T-cell (primary cell): ENCODE data around the gene SSC5D. TPM values are rescaled to one million over a fixed set of nuclear protein-coding genes. Genes with fewer than 3 reads are reported as not detected.
A peak's percentile ranks its signal among the peaks of the same experiment; 100 is the strongest.

Experiments used
- ATAC-seq, 4 experiments: fragments of 200-7000 bp in 3 of 4; fragments of 150-1000 bp in 1 of 4; cut with Tn5 transposase; replicated peaks in 1 of 4; 1 replicate in 3 of 4; 2 replicates in 1 of 4; pipeline ENCODE4 v1.10.0; 2021; ENCODE audit warnings: moderate library complexity in 3 of 4, mild to moderate bottlenecking in 2 of 4, moderate number of reproducible peaks in 1 of 4
- CTCF ChIA-PET, 2 donors: fragments of 300-600 bp; sonication (Branson Sonifier 250); formaldehyde crosslinking; loops; one replicate each; lab custom pipeline; 2022; ENCODE audit warnings: antibody characterized with exemption in 2 of 2; lab: Charles Lee
- POLR2A ChIA-PET, 2 donors: fragments of 300-600 bp; sonication (Branson Sonifier 250); formaldehyde crosslinking; loops; one replicate each; lab custom pipeline; 2022; ENCODE audit warnings: antibody characterized with exemption in 2 of 2; lab: Charles Lee
- DNase-seq, 35 experiments: peaks; one replicate each; pipeline versions ENCODE4 v3.0.0 to v3.0.0-alpha.2; 2013 to 2023
- H3K27ac ChIP-seq: one replicate; pipeline ENCODE4 v1.5.1; 2013; ENCODE audit warnings: low read length
- H3K27me3 ChIP-seq, 2 experiments: replicated peaks in 1 of 2; 1 replicate in 1 of 2; 2 replicates in 1 of 2; pipeline versions ENCODE4 v1.6.1 to v1.7.0; 2013; ENCODE audit warnings: low read length in 1 of 2, mixed read lengths in 1 of 2; ENCODE audit not compliant: control insufficient read depth in 2 of 2, insufficient read depth in 2 of 2; ENCODE audit errors: extremely low read depth in 1 of 2
- H3K36me3 ChIP-seq, 2 donors: 1 replicate in 1 of 2; 2 replicates in 1 of 2; pipeline versions ENCODE4 v1.6.1 to v1.7.0; 2013; ENCODE audit warnings: low read length in 1 of 2; ENCODE audit not compliant: control insufficient read depth in 2 of 2, insufficient read depth in 1 of 2; ENCODE audit errors: extremely low read depth in 1 of 2
- H3K4me1 ChIP-seq, 2 experiments: 1 replicate in 1 of 2; 2 replicates in 1 of 2; pipeline versions ENCODE4 v1.6.1 to v1.7.0; 2013; ENCODE audit warnings: low read length in 2 of 2, mixed read lengths in 1 of 2; ENCODE audit not compliant: insufficient read depth in 2 of 2, control insufficient read depth in 1 of 2; ENCODE audit errors: extremely low read depth in 1 of 2
- H3K4me3 ChIP-seq, 2 donors: 1 replicate in 1 of 2; 2 replicates in 1 of 2; pipeline versions ENCODE4 v1.5.1 to v1.7.0; 2013; ENCODE audit warnings: mild to moderate bottlenecking in 2 of 2, low read length in 1 of 2, moderate library complexity in 1 of 2; ENCODE audit not compliant: control insufficient read depth in 1 of 2; ENCODE audit errors: extremely low read depth in 1 of 2
- H3K9me3 ChIP-seq: 2 replicates; pipeline ENCODE4 v1.7.0; 2013
- H3K27ac Mint-ChIP-seq, 2 donors: one replicate each; pipeline ENCODE4 v1.8.0; 2020 to 2021; ENCODE audit warnings: mild to moderate bottlenecking in 2 of 2, mixed read lengths in 2 of 2
- H3K27me3 Mint-ChIP-seq, 2 donors: one replicate each; pipeline ENCODE4 v1.8.0; 2021 to 2022; ENCODE audit warnings: mixed read lengths in 2 of 2
- H3K36me3 Mint-ChIP-seq: one replicate; pipeline ENCODE4 v1.8.0; 2021; ENCODE audit warnings: mixed read lengths
- H3K4me1 Mint-ChIP-seq, 3 donors: one replicate each; pipeline ENCODE4 v1.8.0; 2020 to 2022; ENCODE audit warnings: mixed read lengths in 3 of 3, mild to moderate bottlenecking in 1 of 3
- H3K4me3 Mint-ChIP-seq, 3 donors: one replicate each; pipeline ENCODE4 v1.8.0; 2020 to 2022; ENCODE audit warnings: mild to moderate bottlenecking in 3 of 3, mixed read lengths in 3 of 3, moderate library complexity in 3 of 3
- H3K9me3 Mint-ChIP-seq, 3 donors: one replicate each; pipeline ENCODE4 v1.8.0; 2020 to 2022; ENCODE audit warnings: mixed read lengths in 3 of 3
- WGBS: methylation state at CpG from one replicate; pipeline ENCODE4 v1.1.5; 2013; ENCODE audit warnings: missing lambda C conversion rate; ENCODE audit not compliant: insufficient coverage; 5-methylcytosine and 5-hydroxymethylcytosine counted together
- total RNA-seq, 35 experiments: library from RNA in 6 of 35; stranded (reverse) in 6 of 35; fragments of 120-200 nt in 1 of 35; gene quantifications; one replicate each; pipeline versions ENCODE4 v1.2.1 to v1.2.4 and lab custom pipeline; 2013 to 2026

SSC5D gene
- total RNA-seq, 5 donors from 2014 or later (not counting 1 experiment from before 2014, with no cell fraction given): 0.38 to 1.3 (median 0.66) TPM

DNA sequence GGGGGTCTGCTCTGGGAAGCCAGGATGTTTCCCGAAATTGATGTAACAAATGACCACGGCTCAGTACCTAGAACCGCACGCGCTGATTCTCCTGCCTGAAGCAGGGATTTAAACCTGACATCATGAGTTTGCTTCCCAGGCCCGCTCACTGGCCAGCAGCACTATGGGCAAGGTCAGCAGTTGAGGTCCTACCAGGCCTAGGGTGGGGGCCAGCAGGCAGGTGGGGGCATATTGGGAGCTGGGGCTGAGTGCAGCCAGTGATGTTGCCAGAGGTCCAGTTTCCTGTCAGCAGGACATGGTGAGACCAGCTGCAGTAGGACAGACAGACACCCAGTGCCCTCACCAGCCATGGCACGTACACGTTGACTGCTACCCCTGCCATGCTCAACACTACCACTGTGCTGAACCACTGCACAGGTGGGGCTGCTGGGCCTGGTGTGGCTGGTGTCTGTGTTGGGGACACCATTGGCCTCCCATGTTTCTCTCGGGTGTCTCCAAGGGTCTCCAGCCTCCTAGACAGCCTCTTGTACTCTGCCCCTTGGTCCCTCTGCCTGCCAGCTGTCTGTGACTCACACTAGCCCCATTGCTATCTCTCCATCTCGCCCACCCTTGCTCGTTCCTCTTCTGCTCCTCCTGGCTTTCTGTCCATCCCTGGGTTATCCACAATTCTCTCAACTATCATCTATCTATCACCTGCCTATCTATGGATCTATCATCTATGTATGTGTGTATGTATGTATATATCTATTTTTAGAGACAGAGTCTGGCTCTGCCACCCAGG, 22.6 kb upstream of the SSC5D start:
- ATAC-seq: no peak
- no peak overlapping the region for H3K27ac ChIP-seq
- WGBS: 87% methylated on average over 9 of the region's 11 CpGs
- peaks cover 0 to 8% of the 10 kb centered on the region in 2 experiments for H3K27me3 ChIP-seq
- no peak for DNase-seq
- no peaks in the 10 kb centered on the region for H3K36me3 ChIP-seq
- H3K4me3 ChIP-seq: no peak overlapping the region
- ChIA-PET CTCF (interaction anchor here (0.7 to 2.2 kb wide), 2 partner anchors 11 to 12 kb away, joined by 3 to 13 read pairs; partner anchors contain the start of gene ZNF628 (in 1 of the 2)), POLR2A (no interaction called here)
- Mint-ChIP-seq H3K27me3 (no peaks in the 10 kb centered on the region), H3K4me1 (peaks cover 15 to 22% (median 21%) of the 10 kb centered on the region in 3 donors), H3K36me3 (no peaks in the 10 kb centered on the region), H3K9me3 (no peaks in the 10 kb centered on the region), H3K27ac (no peak overlapping the region), H3K4me3 (no peak overlapping the region)
- peaks cover 0 to 20% of the 10 kb centered on the region in 2 experiments for H3K4me1 ChIP-seq
- no peaks in the 10 kb centered on the region for H3K9me3 ChIP-seq

DNA sequence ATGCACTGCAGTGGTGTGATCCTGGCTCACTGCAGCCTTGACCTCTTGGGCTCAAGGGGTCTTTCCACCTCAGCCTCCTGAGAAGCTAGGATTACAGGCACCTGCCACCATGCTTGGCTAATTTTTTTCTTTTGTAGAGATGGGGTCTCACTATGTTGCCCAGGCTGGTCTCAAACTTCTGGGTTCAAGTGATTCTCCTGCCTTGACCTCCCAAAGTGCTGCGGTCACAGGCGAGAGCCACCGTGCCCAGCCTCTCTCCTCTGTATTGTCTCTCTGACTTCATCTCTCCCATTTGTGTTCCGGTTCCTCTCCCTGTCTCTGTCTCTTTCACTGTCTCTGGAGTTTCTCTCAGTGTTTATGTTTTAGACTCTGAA, 22.0 kb upstream of the SSC5D start:
- 96% methylated on average over 4 of the region's 4 CpGs for WGBS
- H3K4me1 Mint-ChIP-seq: peaks cover 11 to 18% (median 17%) of the 10 kb centered on the region in 3 donors
- no peaks in the 10 kb centered on the region for H3K27me3 Mint-ChIP-seq
- ATAC-seq (no peak), DNase-seq (no peak)
- Histone ChIP-seq H3K4me3 (no peak overlapping the region), H3K9me3 (no peaks in the 10 kb centered on the region), H3K36me3 (no peaks in the 10 kb centered on the region), H3K4me1 (peaks cover 0 to 14% of the 10 kb centered on the region in 2 experiments), H3K27me3 (peaks cover 0 to 8% of the 10 kb centered on the region in 2 experiments), H3K27ac (no peak overlapping the region)
- no peak overlapping the region for H3K4me3 Mint-ChIP-seq
- no peak overlapping the region for H3K27ac Mint-ChIP-seq
- ChIA-PET CTCF (interaction anchor here (0.7 to 2.2 kb wide), 2 partner anchors 10 to 13 kb away, joined by 3 to 13 read pairs; partner anchors contain the start of gene ZNF628 (in 1 of the 2)), POLR2A (interaction anchor here in 1 of 2 donors (0.6 kb wide), 1 partner anchor 883 kb away, joined by 14 read pairs; no protein-coding TSS in a partner anchor)
- no peaks in the 10 kb centered on the region for H3K36me3 Mint-ChIP-seq
- H3K9me3 Mint-ChIP-seq: no peaks in the 10 kb centered on the region

- Histone ChIP-seq H3K4me3 (no peak overlapping the region), H3K9me3 (no peaks in the 10 kb centered on the region), H3K27me3 (peaks cover 0 to 9% of the 10 kb centered on the region in 2 experiments), H3K27ac (no peak overlapping the region), H3K36me3 (no peaks in the 10 kb centered on the region), H3K4me1 (peaks cover 0 to 6% of the 10 kb centered on the region in 2 experiments)
- WGBS: 26% methylated on average over 22 of the region's 29 CpGs
- ATAC-seq (peak; percentile 84 to 96 (median 90)), DNase-seq (peak in 27 of 35 experiments; percentile 20 to 78 (median 50))
- Mint-ChIP-seq H3K36me3 (no peaks in the 10 kb centered on the region), H3K9me3 (no peaks in the 10 kb centered on the region), H3K27ac (peak overlapping the region in 1 of 2 donors; percentile 23), H3K4me1 (peaks cover 3 to 9% (median 6%) of the 10 kb centered on the region in 3 donors), H3K4me3 (no peak overlapping the region), H3K27me3 (no peaks in the 10 kb centered on the region)
- CTCF ChIA-PET: interaction anchor here (0.5 to 2.2 kb wide), 10 partner anchors 8 to 431 kb away, joined by 3 to 21 read pairs (median 6); partner anchors contain the start of gene ZNF628 (in 2 of the 2)
- POLR2A ChIA-PET: no interaction called here
Observed at GRCh38 chr19:55467236-55468053, 20.8 kb upstream of the SSC5D start.

DNA sequence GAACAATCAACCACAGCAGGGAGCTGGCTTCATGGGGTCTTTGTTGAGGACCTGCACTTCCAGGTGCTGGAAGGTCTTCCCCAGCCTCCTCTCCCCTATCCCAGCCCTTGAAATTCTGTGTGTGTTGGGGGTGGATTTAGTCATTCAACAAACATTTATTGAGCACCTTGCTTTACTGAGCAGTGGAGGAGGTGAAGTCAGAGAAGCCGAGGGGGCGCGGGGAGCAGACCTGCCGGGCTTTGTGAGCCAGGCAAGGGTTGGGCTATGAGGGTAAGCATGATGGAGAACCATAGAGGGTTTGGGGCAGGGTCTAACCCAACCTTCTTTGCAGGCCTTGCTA, 20.2 kb upstream of the SSC5D start:
- H3K4me1 Mint-ChIP-seq: peaks cover under 1 to 5% (median 3%) of the 10 kb centered on the region in 3 donors
- ATAC-seq (peak in 1 of 4 experiments; percentile 34), DNase-seq (no peak)
- H3K27me3 Mint-ChIP-seq: no peaks in the 10 kb centered on the region
- H3K27ac ChIP-seq: no peak overlapping the region
- no peaks in the 10 kb centered on the region for H3K36me3 Mint-ChIP-seq
- peak overlapping the region in 1 of 2 donors; percentile 23 for H3K27ac Mint-ChIP-seq
- no peak overlapping the region for H3K4me3 ChIP-seq
- no peak overlapping the region for H3K4me3 Mint-ChIP-seq
- WGBS: no CpG with 5 or more reads among the region's 4 CpGs
- CTCF ChIA-PET: interaction anchor here (0.5 to 2.2 kb wide), 6 partner anchors 8 to 167 kb away, joined by 4 to 21 read pairs (median 10); partner anchors contain the start of gene ZNF628 (in 2 of the 2)
- peaks cover 0 to 5% of the 10 kb centered on the region in 2 experiments for H3K4me1 ChIP-seq
- POLR2A ChIA-PET: no interaction called here
- H3K9me3 Mint-ChIP-seq: no peaks in the 10 kb centered on the region
- H3K9me3 ChIP-seq: no peaks in the 10 kb centered on the region
- H3K27me3 ChIP-seq: peaks cover 0 to 13% of the 10 kb centered on the region in 2 experiments
- no peaks in the 10 kb centered on the region for H3K36me3 ChIP-seq

DNA sequence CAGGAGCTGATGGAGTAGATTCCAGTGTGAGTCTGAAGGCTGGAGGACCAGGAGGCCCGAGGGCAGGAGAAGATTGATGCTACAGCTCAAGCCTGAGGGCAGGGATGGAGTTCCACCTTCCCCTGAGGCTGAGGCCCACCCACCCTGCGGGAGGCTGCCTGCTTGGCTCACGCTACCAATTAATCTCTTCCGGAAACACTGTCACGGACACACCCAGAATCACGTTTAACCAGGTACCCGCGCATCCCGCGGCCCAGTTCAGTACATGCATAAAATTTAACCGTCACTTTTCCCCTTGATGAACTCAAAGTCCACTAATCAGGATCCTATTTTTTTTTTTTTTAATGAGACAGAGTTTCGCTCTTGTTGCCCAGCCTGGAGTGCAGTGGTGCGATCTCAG, 17.0 kb upstream of the SSC5D start:
- ChIA-PET CTCF (no interaction called here), POLR2A (no interaction called here)
- H3K9me3 ChIP-seq: no peaks in the 10 kb centered on the region
- H3K27ac ChIP-seq: no peak overlapping the region
- no peak overlapping the region for H3K4me3 ChIP-seq
- no peak overlapping the region for H3K4me3 Mint-ChIP-seq
- ATAC-seq: no peak
- H3K9me3 Mint-ChIP-seq: no peaks in the 10 kb centered on the region
- no peaks in the 10 kb centered on the region for H3K36me3 ChIP-seq
- H3K36me3 Mint-ChIP-seq: no peaks in the 10 kb centered on the region
- WGBS: 89% methylated on average over 11 of the region's 13 CpGs
- H3K27me3 Mint-ChIP-seq: no peaks in the 10 kb centered on the region
- H3K4me1 ChIP-seq: peaks cover 2 to 11% of the 10 kb centered on the region in 2 experiments
- peaks cover 0 to 15% of the 10 kb centered on the region in 2 experiments for H3K27me3 ChIP-seq
- DNase-seq: no peak
- no peak overlapping the region for H3K27ac Mint-ChIP-seq
- H3K4me1 Mint-ChIP-seq: peaks cover 0 to 8% (median 7%) of the 10 kb centered on the region in 3 donors

GRCh38 chr19:55472463-55472862, 15.8 kb upstream of the SSC5D start:
- Histone ChIP-seq H3K9me3 (no peaks in the 10 kb centered on the region), H3K4me3 (no peak overlapping the region), H3K4me1 (peaks cover 2 to 19% of the 10 kb centered on the region in 2 experiments), H3K27me3 (peaks cover 0 to 15% of the 10 kb centered on the region in 2 experiments), H3K36me3 (no peaks in the 10 kb centered on the region), H3K27ac (no peak overlapping the region)
- no peaks in the 10 kb centered on the region for H3K9me3 Mint-ChIP-seq
- ChIA-PET POLR2A (no interaction called here), CTCF (no interaction called here)
- no peaks in the 10 kb centered on the region for H3K36me3 Mint-ChIP-seq
- DNase-seq (no peak), ATAC-seq (no peak)
- 80% methylated on average over 7 of the region's 8 CpGs for WGBS
- H3K27ac Mint-ChIP-seq: no peak overlapping the region
- peaks cover 0 to 10% (median 8%) of the 10 kb centered on the region in 3 donors for H3K4me1 Mint-ChIP-seq
- no peak overlapping the region for H3K4me3 Mint-ChIP-seq
- no peaks in the 10 kb centered on the region for H3K27me3 Mint-ChIP-seq
